Left lobe of liver (tissue), 2 donors: ENCODE measurements around the gene MRPS35. TPM values are rescaled to one million over a fixed set of nuclear protein-coding genes. Genes with fewer than 3 reads are reported as not detected.
A peak's percentile ranks its signal among the peaks of the same experiment; 100 is the strongest.

Source experiments
- ATAC-seq: fragments of 200-7000 bp; cut with Tn5 transposase; one replicate; pipeline ENCODE4 v1.9.1; 2020; ENCODE audit warnings: mild to moderate bottlenecking, moderate library complexity
- DNase-seq: peaks from one replicate; pipeline ENCODE4 v3.0.0-alpha.2; 2020; ENCODE audit warnings: low spot score
- total RNA-seq: library from RNA; stranded (reverse); gene quantifications from one replicate; pipeline ENCODE4 v1.2.1, GENCODE V29; 2021
- donor health status: DM: no; HTN: no; CAD: no; lungs with moderate emphysema.
- donor health status: DM: no; HTN: yes; CAD: no.

Gene MRPS35
- 32.1 TPM for total RNA-seq

DNA sequence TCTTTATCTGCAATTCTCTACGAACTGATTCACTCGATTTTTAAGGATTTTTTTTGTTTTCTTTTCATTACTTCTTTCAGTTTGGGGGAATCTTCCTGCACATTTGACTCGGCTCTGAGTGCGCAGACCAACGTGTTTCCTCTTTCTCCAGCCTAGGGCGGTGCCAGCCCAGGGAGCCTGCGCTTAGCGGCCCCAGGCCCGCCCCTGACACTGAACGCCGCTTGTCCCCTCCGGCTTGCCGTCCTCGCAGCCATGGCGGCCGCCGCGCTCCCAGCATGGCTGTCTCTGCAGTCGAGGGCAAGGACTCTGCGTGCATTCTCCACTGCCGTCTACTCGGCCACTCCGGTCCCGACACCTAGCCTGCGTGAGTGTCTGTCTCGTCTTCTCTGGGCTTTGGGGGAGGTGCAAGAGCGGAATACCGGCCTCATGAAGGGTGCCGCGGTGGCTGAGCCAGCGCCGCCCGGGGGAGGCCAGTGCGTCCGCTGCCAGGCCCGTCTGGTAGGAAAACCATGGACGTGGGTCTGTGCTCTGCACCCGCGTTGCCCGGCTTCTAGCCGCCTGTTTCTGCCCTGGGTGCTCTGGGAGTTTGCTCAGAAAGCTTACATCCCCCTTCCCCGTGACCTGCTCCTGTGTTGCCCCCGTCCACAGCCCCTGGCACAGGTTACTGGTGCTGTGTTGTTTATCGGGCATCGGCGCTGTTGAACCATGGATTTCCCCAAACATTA, at the start of gene MRPS35:
TSS of gene MRPS35 (plus strand) at position 241 of the 725 bp plus-strand sequence. CDS start at position 253, 12 bp downstream.
- ATAC-seq (peak; percentile 96), DNase-seq (peak; percentile 94)

DNA sequence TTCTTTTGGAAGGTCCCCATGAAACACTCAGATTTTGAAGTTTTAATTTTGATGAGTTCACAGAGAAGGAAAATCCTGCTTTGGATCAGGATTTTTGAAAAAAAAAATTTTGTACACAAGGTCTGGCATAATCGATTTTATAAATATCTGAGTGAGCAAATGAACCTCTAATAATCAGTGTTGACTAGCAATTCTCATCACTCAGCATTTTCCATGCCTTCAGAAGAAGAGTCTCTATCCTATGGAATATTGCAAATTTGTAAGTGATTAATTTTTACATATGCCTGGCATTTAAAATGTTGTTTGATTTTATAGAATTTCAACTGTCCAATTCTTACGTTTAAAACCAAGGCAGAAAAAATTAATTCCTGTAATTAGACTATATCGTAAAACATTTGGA, 44.9 kb upstream of the MRPS35 start:
- no peak for DNase-seq

GRCh38 chr12:27666510-27666909, 44.1 kb upstream of the MRPS35 start:
- no peak for ATAC-seq
- no peak for DNase-seq

More for the DNA sequence above, 44.9 kb upstream of the MRPS35 start:
- no peak for ATAC-seq

DNA sequence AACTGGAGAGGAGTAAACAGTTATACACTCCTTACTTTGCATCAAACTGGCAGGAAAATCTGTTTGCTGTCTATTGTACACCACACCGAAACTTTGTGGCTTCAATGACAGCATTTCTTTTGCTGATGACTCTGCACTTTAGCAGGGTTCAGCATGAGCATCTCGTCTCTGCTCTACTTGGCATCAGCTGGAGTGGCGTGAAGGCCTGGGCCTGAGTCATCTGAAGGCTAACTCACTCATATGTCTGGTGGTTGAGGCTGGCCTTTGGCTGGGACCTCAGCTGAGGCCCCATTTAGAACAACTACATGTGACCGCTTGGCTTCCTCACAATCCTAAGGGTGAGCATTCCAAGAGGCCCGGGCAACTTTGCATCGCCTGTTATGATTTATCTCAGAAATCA, 43.1 kb upstream of the MRPS35 start:
- DNase-seq (no peak), ATAC-seq (no peak)

- DNase-seq: no peak
- no peak for ATAC-seq
Observed at GRCh38 chr12:27672051-27672450, 38.6 kb upstream of the MRPS35 start.

DNA sequence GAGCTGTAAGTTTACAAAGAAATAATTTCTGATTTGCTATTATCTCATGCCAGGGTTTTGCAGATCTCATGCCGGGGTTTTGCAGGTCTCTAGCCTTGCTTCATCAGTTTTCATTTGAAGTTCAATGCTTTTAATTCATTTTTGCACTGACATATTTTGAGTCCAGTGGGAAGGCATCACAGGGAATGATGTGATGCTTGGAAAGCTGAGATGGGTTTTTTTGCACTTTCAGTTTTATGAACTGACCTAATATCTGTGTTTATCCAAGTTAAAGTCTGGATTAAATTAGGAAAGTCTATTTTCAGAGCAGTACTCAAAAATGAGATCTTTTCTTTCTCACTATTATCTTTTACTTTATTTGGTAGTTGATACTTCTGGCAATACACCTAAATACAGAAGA, 38.0 kb upstream of the MRPS35 start:
- ATAC-seq: no peak
- DNase-seq: no peak

DNA sequence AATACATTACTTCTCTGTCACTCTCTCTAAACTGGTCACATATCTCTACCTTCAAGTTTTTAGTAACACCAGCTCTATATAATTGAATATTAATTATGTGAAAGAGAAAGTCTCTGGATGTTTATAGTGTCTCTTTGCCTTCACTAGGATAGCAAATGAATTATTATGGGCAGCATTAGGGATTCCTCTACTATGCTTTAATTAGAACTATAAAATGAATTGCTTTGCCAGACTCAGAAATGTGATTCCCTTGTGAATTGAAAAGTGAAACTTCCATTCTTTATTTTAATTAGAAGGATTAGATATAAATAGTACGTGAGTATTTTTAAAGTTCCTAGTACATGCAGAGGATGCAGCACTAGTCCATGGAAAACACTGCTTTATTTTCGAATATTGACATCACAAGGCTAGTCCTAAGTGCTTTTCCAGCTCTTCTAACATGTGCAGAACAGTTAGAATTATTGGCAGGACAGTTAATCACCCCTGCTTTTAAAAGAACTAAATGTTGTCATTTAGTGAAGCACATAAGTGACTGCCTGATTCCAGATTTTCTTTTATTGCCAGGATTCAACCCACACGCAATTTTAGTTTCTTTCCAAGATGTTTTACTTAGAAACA, 37.4 kb upstream of the MRPS35 start:
- ATAC-seq: no peak
- DNase-seq: no peak

DNA sequence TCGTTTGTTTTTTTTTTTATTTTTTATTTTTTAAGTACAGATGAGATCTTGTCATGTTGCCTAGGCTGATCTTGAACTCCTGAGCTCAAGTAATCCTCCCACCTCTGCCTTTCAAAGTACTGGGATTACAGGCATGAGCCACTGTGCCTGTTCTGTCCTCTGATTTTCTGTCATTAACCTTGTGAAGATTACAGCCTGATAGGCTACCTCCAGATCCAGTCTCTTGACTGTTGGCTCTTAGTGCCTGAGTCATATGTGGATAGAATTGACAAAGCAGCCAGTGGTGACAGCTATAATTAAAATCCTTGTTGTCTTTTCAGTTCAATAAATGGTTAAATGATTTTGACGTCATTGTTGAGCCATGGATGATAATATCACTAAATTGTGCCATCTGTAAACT, 35.6 kb upstream of the MRPS35 start:
- ATAC-seq: no peak
- no peak for DNase-seq

- ATAC-seq (no peak), DNase-seq (no peak)
Observed at GRCh38 chr12:27680619-27681018, 30.0 kb upstream of the MRPS35 start.

- no peak for ATAC-seq
- no peak for DNase-seq
Observed at GRCh38 chr12:27682534-27682933, 28.1 kb upstream of the MRPS35 start.

DNA sequence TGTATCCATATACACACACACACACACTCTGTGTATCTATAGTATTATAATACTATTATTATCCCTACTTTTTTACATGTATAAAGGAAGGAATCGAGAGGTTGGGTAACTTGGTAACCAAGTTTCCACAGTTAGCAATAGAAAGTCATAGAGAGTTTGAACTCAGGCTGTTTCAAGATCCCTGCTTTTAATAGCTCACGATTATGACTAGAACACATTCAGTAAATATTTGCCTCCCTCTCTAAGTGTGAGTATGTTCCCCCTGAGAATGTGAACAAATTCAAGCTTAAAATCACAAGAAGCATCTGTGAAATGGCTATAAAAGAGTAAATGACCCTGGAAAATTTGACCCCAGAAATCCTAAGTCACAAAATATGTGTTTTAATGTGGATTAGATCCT, 25.4 kb upstream of the MRPS35 start:
- DNase-seq: no peak
- ATAC-seq: no peak

- no peak for ATAC-seq
- DNase-seq: no peak
Observed at GRCh38 chr12:27686147-27686546, 24.5 kb upstream of the MRPS35 start.

GRCh38 chr12:27688671-27689070, 22.0 kb upstream of the MRPS35 start:
- DNase-seq (no peak), ATAC-seq (peak; percentile 24)

DNA sequence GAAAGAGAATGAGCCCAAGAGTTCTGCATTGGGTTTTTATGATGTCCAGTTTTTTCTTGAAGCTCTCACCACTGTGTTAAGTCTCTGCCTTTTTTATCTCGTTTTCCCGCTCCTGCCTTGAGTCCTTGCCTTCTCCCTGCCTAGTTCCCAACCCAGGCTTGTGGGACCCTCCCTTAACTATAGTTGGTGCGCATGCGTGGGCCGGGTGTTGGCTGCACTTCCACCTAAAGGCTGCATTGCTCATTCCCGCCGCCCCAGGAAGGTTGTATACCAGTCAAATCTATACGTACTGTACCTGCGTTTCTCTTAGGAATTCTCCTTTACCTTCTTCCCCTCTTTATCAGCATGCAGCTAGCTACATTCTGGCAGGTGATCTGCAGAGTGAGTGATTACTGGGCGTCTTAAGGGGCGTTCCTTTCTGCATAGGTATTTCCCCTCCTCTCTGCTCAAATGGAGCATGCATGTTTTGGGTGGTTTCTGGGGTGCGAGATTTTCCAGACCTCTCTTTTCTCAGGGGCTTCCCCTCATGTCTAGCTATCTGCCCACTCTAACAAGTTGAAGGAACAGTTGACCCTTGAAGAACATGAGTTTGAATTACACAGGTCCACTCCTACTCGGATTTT, 21.0 kb upstream of the MRPS35 start:
- no peak for ATAC-seq
- DNase-seq: no peak

GRCh38 chr12:27693403-27693802, 17.2 kb upstream of the MRPS35 start:
- ATAC-seq (no peak), DNase-seq (no peak)

DNA sequence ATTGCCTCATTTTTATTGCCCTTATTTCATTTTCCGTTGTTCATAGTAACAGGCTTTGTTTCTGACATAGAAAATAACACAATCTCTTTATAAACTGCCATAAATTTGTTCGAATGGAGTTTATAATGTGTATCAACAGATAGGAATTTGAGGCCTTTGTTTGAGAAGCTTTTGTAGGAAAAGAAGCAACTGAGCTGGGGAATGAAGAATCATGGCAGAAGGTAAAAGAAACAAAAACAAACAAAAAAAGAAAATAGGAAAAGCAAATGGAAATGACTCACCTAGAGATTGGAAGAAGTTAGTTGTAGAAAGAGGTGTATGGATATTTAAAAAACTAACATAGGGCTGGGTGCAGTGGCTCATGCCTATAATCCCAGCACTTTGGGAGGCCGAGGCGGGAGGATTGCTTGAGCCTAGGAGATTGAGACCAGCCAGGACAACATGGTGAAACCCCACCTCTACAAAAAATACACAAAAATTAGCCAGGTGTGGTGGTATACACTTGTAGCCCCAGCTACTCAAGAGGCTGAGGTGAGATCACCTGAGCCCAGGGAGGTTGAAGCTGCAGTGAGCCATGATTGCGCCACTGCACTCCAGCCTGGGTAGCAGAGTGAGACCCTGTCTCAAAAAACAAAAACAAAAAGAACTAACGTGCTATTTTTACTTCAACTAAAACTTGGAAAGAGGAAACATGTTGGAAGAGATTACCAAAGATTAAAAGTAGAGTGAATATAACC, 14.9 kb upstream of the MRPS35 start:
- ATAC-seq: no peak
- DNase-seq: no peak

- DNase-seq (no peak), ATAC-seq (peak; percentile 7)
Observed at GRCh38 chr12:27696293-27696652, 14.4 kb upstream of the MRPS35 start, which contains the start of gene REP15. REP15 (plus strand) TSS chr12:27696447; CDS start chr12:27696563, 116 bp downstream.

DNA sequence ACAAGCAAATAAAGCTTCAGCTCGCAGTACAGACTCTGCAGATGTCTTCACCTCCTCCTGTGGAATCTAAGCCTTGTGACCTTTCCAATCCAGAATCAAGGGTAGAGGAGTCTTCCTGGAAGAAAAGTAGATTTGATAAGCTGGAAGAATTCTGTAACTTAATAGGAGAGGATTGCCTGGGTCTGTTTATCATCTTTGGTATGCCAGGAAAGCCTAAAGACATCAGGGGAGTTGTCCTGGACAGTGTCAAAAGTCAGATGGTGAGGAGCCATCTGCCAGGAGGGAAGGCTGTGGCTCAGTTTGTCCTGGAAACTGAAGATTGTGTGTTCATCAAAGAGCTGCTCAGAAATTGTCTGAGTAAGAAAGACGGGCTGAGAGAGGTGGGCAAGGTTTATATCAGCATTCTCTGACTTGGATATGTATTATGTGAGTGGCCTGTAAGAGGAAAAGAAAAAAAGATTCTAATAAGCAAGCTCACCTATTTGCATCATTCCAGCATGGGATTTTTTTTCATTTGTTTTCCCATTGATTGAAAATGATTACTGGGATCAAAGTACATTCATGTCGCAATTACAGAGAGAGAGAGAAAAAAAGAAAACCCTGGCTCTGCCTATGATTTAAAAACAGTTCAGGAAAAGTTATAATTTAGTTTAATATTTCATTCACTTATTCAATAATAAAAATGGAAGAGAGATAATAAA, 13.6 kb upstream of the MRPS35 start:
- peak; percentile 79 for ATAC-seq
- DNase-seq: no peak

DNA sequence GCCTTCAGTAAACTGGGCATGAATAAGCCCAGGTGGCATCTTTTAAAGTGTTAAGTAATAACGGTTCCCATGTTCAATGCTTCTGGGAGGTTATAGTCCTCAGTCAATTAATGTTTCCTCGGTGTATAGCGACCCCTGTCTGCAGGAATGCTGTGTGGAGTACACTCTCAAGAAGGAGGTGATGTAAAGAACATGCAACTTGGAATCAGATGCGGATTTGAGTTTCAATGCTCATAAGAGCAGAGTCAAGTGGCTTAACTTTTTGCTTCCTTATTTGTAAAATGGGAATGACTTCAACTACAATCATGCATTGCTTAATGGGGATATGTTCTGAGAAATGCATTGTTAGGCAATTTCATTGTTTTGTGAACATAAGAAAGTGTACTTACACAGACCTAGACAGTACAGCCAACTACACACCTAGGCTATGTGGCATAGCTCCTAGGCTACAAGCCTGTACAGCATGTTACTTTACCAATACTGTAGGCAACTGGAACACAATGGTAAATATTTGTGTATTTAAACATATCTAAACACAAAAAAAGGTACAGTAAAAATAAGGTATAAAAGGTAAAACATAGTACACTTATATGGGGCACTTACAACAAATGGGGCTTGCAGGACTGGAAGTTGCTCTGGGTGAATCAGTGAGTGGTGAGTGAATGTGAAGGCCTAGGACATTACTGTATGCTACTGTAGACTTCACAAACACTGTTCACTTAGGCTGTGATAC, 6.7 kb upstream of the MRPS35 start:
- ATAC-seq (peak; percentile 94), DNase-seq (peak; percentile 73)

GRCh38 chr12:27705263-27705662, 5.4 kb upstream of the MRPS35 start:
- DNase-seq: no peak

More at GRCh38 chr12:27705263-27705662, 5.4 kb upstream of the MRPS35 start:
- ATAC-seq: no peak
